ENCODE results near the gene SAT2.

DNA sequence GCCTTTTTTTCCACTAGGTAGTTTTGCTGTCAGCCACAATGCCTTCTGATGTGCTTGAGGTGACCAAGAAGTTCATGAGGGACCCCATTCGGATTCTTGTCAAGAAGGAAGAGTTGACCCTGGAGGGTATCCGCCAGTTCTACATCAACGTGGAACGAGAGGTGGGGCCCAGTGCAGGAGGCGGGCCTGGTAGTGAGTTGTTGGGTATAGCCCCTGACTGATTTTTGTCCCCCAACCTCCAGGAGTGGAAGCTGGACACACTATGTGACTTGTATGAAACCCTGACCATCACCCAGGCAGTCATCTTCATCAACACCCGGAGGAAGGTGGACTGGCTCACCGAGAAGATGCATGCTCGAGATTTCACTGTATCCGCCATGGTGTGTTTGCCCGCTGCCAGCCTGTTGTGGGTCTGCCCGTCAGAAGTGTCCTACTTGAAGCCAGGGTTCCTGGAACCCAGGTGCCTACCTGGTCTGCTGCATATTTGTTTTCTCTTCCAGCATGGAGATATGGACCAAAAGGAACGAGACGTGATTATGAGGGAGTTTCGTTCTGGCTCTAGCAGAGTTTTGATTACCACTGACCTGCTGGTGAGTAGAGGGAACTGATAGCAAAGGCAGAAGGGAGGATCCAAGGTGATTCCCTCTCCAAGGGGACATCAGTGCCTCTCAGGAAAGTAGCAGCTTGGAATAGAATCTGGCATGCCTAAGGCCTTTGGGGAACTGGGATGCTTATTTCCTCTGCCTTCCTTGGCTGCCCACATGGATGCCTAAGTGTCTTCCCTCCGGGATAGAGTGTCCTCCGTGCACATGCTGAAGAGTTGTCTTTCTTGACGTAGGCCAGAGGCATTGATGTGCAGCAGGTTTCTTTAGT, 50.1 kb downstream of the SAT2 start:
- TF ChIP-seq, protein P1, sequence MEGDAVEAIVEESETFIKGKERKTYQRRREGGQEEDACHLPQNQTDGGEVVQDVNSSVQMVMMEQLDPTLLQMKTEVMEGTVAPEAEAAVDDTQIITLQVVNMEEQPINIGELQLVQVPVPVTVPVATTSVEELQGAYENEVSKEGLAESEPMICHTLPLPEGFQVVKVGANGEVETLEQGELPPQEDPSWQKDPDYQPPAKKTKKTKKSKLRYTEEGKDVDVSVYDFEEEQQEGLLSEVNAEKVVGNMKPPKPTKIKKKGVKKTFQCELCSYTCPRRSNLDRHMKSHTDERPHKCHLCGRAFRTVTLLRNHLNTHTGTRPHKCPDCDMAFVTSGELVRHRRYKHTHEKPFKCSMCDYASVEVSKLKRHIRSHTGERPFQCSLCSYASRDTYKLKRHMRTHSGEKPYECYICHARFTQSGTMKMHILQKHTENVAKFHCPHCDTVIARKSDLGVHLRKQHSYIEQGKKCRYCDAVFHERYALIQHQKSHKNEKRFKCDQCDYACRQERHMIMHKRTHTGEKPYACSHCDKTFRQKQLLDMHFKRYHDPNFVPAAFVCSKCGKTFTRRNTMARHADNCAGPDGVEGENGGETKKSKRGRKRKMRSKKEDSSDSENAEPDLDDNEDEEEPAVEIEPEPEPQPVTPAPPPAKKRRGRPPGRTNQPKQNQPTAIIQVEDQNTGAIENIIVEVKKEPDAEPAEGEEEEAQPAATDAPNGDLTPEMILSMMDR (IDR thresholded peaks at IDR 0.05; ENCODE audit: insufficient read depth, low read depth, low read length), result no peak
- no peak for TF ChIP-seq EZH2 (IDR thresholded peaks at IDR 0.05; ENCODE audit: insufficient read depth, low read length)
